Motor neuron (in vitro differentiated cells): ENCODE data around the gene CIDEB. TPM values are rescaled to one million over a fixed set of nuclear protein-coding genes. Genes with fewer than 3 reads are reported as not detected.
A peak's percentile ranks its signal among the peaks of the same experiment; 100 is the strongest.

ENCODE experiments used
- ATAC-seq, 8 experiments: fragments of 200-7000 bp; cut with Tn5 transposase; replicated peaks in 6 of 8; 2 replicates each; pipeline ENCODE4 v1.8.0; 2021; ENCODE audit warnings: mild to moderate bottlenecking in 8 of 8, moderate library complexity in 8 of 8
- H3K27ac ChIP-seq, 2 donors: fragments of 250-450 bp; sonication (Bioruptor Pico); 2 replicates each; pipeline ENCODE4 v1.9.0; 2021; ENCODE audit warnings: antibody characterized with exemption in 2 of 2, mild to moderate bottlenecking in 2 of 2, moderate library complexity in 1 of 2
- H3K4me1 ChIP-seq, 2 donors: fragments of 250-450 bp; sonication (Bioruptor Pico); replicated peaks in 1 of 2; 2 replicates each; pipeline ENCODE4 v1.6.1; 2021; ENCODE audit warnings: antibody characterized with exemption in 2 of 2, mild to moderate bottlenecking in 2 of 2, moderate library complexity in 1 of 2
- H3K4me3 ChIP-seq, 5 donors: fragments of 250-450 bp; sonication (Bioruptor Pico); 2 replicates each; pipeline ENCODE4 v1.9.0; 2021; ENCODE audit warnings: antibody characterized with exemption in 5 of 5, mild to moderate bottlenecking in 5 of 5, moderate library complexity in 4 of 5
- WGBS, 10 experiments: fragments of 450-650 bp; shearing (Covaris generic); methylation state at CpG; one replicate each; pipeline ENCODE4 v1.0.0; 2022; 5-methylcytosine and 5-hydroxymethylcytosine counted together
- in situ Hi-C, 9 experiments: fragments of 400-800 bp; cut with MboI; loops; one replicate each; pipeline ENCODE4 v1.15.0; 2021; ENCODE audit warnings: low sequenced_read_pairs in 9 of 9, low pct_unique_long_range_greater_than_20kb in 2 of 9; ENCODE audit not compliant: unreplicated experiment in 9 of 9
- total RNA-seq, 8 experiments: library from RNA; unstranded; fragments of 300-600 nt; gene quantifications; 2 replicates each; pipeline versions ENCODE4 v1.2.3 to v1.2.4, GENCODE V29; 2022

The CIDEB gene
- total RNA-seq, 8 experiments from 2014 or later = 0.32 to 1.6 (median 0.40) TPM; not detected in 5

DNA sequence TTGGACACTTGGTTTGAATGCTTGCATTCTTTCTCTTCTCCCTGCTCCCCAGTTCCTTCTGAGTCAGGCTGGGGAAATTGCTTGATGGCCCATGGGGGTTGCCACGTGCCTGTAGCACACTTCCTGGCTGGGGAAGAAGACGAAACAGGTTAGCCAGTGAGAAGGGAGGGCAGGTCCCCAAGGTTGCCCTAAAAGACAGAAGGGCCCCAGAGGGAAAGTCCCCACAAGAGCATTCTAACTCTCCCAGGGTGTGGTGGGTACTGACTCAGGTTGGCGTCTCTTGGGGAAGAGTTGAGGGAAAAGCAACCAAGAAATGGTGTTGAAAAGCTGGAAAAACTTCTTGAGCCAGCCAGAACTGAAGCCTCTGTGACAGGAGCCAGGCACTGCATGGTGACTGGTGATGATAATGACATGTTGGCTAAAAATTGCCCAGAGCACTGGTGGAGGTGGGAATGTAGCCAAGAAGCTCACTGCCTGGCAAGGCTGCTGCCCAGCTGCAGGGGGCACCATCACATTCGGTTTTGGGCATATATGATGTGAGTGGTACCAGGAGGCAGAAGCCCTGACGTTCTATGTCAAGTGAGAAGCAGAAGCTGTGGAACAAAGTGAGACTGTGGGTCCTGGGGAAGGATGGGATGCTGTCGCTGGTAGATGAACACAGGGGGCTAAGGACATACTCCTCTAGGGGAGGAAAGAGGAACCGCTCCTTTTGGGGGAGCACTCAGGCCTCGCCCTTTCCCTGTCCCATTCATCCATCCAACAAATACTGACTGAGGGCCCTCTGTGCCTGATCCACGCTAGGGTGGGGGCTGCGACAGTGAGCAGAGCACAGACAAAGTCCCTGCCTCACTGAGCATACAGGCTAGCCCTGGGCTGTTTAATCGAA is 28.2 kb downstream of the CIDEB start:
- Histone ChIP-seq H3K27ac (no peak overlapping the region), H3K4me3 (no peak overlapping the region), H3K4me1 (no peaks in the 10 kb centered on the region)
- in situ Hi-C loops = no loop called here
- WGBS, 10 experiments = 60 to 100% (median 76%) methylated on average over 1 to 6 of the region's 11 CpGs; no CpG with 5 or more reads in 4 of the 10 experiments
- peak in 2 of 8 experiments; percentile 3 to 59 for ATAC-seq

DNA sequence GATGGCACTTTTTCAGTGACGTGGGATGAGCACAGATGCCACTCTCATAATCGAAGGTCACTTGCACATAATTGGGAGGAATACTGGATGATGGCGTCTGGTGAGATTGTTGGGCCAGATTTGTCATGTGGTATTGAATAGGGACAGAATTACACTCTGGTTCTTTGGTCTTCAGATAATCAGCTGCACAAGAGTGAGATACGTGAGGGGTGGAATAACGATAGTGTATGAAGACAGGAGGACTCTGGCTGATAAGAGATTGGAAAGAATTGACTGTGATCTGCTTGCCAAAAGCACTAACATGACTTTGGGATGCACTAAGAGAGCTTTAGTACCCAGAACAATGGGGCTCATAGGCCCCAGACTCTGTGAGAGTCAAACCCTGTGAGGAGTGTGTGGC is 29.4 kb downstream of the CIDEB start:
- H3K4me3 ChIP-seq = no peak overlapping the region
- in situ Hi-C loops = no loop called here
- no peaks in the 10 kb centered on the region for H3K4me1 ChIP-seq
- 71 to 100% (median 91%) methylated on average over 1 to 5 of the region's 5 CpGs; no CpG with 5 or more reads in 2 of the 10 experiments for WGBS, 10 experiments
- no peak for ATAC-seq
- H3K27ac ChIP-seq = no peak overlapping the region

DNA sequence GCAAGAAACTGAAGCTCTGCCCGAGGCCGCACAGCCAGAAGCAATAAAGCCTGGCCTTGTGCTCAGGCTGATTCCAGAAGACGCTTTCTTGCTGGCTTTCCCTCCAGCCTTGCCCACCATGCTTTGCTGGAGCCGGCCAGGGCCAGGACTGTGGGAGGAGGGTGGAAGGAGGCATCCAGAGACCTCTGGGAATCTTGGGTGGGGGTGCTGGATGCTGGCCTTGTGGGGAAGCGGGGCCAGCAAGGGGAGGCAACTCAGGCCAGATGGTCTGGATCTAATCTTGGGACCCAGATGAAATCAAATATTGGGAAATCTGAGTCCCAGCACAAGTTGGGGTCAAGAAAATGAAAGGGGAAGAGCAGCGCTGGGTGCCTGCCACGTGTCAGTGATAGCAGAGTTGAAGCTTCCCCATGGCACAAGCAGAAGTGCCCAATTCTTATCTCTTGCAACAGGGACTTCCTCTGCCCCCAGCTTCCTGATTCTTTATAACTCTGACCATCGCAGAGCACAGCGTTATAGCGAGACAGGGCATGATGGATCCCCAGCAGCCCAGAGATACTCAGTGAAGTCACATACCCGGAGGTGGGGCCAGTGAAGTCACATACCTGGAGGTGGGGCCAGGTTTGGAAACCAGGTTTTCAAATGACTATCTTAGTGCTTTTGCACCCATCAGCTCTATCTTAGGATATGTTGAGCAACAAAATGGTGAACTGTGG is 30.0 kb downstream of the CIDEB start:
- in situ Hi-C loops = no loop called here
- Histone ChIP-seq H3K4me1 (no peaks in the 10 kb centered on the region), H3K4me3 (no peak overlapping the region), H3K27ac (no peak overlapping the region)
- no peak for ATAC-seq
- WGBS, 10 experiments = 45 to 92% (median 82%) methylated on average over 2 to 6 of the region's 11 CpGs; no CpG with 5 or more reads in 3 of the 10 experiments

DNA sequence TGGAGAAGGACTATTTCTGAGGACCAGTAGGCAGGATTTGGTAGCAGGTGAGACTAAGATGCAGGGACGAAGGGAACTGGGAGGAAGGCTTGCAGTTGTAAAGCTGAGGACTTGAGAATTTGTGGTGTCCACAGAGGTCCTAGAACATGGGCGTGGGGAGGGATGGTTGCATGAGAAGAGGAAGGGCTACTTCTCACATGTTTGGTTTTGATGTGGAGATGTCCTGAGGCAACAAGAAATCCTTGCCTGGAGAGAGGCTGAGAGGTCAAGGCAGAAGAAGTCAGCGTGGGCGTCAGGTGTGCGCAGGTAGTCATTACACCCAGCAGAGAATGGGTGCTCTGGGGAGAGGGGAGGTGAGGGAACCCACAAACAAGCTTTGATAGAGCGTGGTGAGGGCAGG is 30.7 kb downstream of the CIDEB start:
- Histone ChIP-seq H3K4me1 (no peaks in the 10 kb centered on the region), H3K27ac (no peak overlapping the region), H3K4me3 (no peak overlapping the region)
- no peak for ATAC-seq
- 60 to 100% (median 83%) methylated on average over 1 to 4 of the region's 6 CpGs; no CpG with 5 or more reads in 2 of the 10 experiments for WGBS, 10 experiments
- in situ Hi-C loops = no loop called here

DNA sequence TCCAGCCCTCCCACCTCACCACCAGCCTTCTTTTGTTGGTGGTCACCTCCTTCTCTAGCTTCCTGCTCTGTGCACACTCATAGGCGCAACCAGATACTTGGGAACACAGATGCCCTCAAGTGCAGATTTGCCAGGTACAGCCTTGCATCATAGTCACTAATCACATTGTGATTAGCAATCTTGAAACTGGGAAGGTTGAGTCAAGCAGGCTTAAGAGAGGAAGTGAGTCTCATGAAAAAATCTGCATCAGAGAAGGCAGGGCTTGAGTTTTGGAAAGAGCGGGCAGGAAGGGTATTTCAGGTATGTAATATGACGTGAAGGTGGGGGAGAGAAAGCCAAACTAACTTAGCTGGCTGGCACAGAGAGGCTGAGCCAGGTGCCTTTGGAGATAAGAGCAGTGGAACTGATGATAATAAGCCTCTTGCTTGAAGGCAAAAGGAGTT is 33.7 kb downstream of the CIDEB start:
- Histone ChIP-seq H3K4me3 (no peak overlapping the region), H3K27ac (no peak overlapping the region), H3K4me1 (peaks cover 0 to 2% of the 10 kb centered on the region in 2 donors)
- 55 to 100% (median 92%) methylated on average over 1 to 3 of the region's 3 CpGs; no CpG with 5 or more reads in 3 of the 10 experiments for WGBS, 10 experiments
- ATAC-seq = no peak
- in situ Hi-C loops = no loop called here

DNA sequence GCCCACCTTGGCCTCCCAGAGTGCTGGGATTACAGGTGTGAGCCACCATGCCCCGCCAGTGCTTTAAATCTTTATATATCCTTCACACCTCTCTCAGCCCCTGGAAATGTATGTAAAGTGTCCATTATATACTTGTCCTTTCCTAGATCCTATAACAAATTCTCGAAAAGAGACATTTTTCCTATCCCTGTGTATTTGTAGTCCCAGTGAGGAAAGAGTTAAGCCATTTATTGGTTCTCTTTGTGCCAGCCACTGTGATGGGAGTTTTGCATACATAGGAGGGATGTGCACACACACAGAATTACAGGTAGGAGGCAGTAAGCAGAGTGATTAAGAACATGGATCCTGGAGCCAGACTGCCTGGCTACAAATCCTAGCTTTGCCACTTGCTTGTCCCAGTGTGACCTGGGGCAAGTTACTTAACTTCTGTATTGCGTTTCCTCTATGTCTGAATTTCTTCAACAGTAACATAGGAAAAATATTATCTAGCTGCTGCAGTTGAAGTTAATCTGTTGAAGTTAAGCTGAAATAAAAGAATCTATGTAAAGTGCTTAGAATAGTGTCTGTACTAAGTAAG is 34.3 kb downstream of the CIDEB start:
- in situ Hi-C loops = no loop called here
- no peak overlapping the region for H3K27ac ChIP-seq
- no peak for ATAC-seq
- no peak overlapping the region for H3K4me3 ChIP-seq
- WGBS, 10 experiments = 80 to 100% (median 92%) methylated on average over 1 to 2 of the region's 3 CpGs; no CpG with 5 or more reads in 3 of the 10 experiments
- peaks cover 0 to 2% of the 10 kb centered on the region in 2 donors for H3K4me1 ChIP-seq

DNA sequence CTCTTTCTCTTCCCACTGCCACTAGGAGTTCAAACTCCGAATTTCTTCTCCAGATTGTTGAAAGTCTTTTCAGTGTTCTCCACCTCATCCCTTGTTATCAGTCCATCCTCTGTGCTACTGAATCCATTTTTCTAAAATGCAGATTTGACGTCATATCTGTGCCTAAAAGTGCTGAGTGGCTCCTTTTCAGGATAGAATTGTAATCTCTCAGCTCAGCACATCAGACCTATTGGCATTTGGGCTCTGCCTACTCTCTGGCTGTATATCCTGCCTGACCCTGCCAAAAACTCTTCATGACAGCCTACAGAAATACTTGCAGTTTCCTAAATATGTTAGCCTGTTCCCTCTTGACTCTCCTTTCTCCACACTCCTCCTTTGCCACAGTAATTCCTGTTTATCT is 35.3 kb downstream of the CIDEB start:
- 75 to 100% (median 85%) methylated on average over 1 to 2 of the region's 2 CpGs; no CpG with 5 or more reads in 1 of the 10 experiments for WGBS, 10 experiments
- Histone ChIP-seq H3K27ac (no peak overlapping the region), H3K4me3 (no peak overlapping the region), H3K4me1 (peaks cover 0 to 2% of the 10 kb centered on the region in 2 donors)
- in situ Hi-C loops = no loop called here
- no peak for ATAC-seq

DNA sequence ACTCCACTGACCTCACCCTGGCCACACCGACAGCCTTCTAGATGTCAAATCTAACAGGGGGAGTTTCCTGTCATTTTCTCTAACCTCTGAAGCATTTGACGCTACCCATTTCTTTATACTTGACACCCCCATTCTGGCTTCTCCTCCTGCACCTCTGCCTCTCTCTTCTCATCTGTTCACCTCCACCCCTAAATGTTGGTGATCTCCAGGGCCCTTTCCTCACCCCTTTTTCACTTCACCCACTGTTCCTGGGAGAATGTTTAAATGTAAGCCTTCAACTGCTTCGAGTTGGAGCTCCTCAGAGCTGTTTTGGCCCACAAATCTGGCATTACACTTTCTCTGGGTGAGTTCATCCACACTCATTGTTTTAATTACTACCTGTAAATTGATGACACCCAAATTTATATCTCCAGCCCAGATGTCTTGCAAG is 35.9 kb downstream of the CIDEB start:
- peak in 1 of 8 experiments; percentile 25 for ATAC-seq

DNA sequence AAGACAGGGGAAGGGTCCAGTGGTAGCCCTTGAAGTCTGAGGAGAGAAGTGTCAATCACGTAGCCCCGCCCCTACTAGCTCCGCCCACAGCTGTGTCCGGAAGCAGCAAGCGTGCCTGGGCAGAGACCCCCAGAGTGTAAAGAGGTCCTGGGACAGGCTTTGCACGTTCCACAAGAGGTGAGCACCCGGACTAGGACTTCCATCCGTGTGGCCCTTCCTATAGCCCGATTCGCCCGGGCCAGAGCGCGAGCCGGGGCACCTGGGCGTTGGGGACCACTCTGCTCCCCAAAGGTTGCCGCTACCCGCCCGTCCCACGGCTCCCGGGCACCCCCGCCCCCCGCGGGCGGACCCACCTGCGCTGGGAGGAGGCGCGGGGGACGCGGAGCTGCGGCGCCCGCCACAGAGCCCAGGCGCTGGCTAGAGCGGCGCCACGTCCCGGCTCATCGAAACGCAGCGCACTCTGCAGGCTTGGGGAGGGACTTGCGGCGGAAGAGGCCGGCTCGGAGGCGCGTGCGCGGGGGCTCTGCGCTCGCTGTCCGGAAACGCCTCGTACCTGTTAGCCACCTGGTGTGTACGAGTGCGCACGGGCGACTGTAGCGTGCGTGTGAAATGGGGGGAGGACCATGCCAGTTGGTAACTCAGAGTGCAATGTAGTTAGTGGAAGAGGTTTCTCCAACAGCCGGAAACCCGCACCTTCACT is 36.5 kb downstream of the CIDEB start, which contains the start of gene RABGGTA:
Gene RABGGTA (minus strand): TSS at position 464 of the 700 bp plus-strand sequence. CDS start 482 bp downstream, outside the sequence.
- peaks cover 0 to 2% of the 10 kb centered on the region in 2 donors for H3K4me1 ChIP-seq
- peak; percentile 94 to 98 (median 96) for ATAC-seq
- H3K27ac ChIP-seq = peak within 1 kb of the TSS; percentile 95
- 0 to 30% (median 0%) methylated on average over 1 to 2 of the region's 61 CpGs; no CpG with 5 or more reads in 7 of the 10 experiments for WGBS, 10 experiments
- peak within 1 kb of the TSS; percentile 74 to 95 (median 92) for H3K4me3 ChIP-seq
- in situ Hi-C loops = no loop called here

More for the DNA sequence above, 35.9 kb downstream of the CIDEB start:
- in situ Hi-C loops = no loop called here
- H3K27ac ChIP-seq = peak overlapping the region in 1 of 2 donors; percentile 95
- 0 to 14% (median 3%) methylated on average over 1 to 2 of the region's 3 CpGs; no CpG with 5 or more reads in 2 of the 10 experiments for WGBS, 10 experiments
- peak overlapping the region; percentile 74 to 95 (median 92) for H3K4me3 ChIP-seq
- H3K4me1 ChIP-seq = peaks cover 0 to 2% of the 10 kb centered on the region in 2 donors

DNA sequence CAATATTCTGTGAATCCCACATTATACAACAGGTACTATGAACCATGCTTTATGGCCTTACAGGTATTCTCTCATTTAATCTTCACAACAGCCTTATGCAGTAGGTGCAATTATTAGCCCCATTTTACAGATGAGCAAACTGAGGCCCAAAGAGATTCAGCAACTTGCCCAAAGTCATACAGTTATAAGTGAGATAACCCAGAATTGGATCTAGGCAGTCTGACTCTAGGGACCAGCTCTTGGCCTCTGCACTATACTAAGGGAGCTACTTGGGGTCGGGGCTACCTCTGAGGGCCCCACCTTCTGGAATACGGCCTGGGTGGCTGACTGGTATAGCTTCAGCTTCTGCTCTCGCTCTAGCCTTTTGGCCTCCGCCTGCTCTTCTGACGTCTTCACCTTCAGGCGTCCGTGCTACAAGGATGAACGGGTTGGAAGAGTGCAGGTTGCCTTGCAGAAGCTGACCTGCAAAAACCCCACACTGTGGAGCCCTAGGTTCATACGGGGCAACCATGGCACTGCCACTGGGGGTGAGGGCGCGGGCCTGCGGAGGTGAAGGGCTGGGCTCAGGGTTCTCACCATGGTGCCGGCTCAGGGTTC is 37.1 kb downstream of the CIDEB start:
- Histone ChIP-seq H3K27ac (peak overlapping the region; percentile 95), H3K4me3 (peak overlapping the region; percentile 74 to 95 (median 92)), H3K4me1 (peaks cover 0 to 2% of the 10 kb centered on the region in 2 donors)
- in situ Hi-C loops = no loop called here
- 0 to 50% (median 38%) methylated on average over 2 to 3 of the region's 13 CpGs; no CpG with 5 or more reads in 4 of the 10 experiments for WGBS, 10 experiments
- no peak for ATAC-seq

DNA sequence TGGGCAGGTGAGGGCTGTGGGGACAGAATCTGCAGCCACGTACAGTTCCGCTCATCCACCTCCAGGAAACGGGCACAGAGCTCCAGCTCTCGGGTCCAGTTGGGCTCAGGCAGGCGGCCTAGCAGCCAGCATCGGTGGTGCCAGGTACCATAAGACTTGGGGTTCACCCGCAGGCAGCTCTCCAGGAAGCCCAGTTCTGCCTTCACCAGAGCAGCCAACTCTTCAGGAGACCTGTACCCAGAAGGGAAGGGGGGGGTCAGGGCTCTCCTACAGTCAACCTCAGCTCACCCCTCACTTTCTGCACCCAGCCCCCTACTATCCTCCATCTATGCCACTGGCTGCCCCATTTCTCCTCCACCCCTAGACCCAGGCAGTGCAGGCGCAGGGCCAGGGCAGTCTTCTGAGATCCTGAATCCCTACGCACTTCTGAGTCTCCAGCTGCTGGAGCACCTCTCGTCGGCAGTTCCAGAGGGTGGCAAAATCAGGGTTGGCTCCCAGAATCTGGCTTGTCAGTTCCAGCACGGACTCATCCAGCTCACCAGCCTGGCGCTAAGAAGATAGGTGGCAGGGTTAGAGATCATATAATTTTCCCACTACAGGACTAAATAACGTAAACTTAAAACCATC is 37.8 kb downstream of the CIDEB start:
- Histone ChIP-seq H3K4me3 (no peak overlapping the region), H3K4me1 (peaks cover 0 to 2% of the 10 kb centered on the region in 2 donors), H3K27ac (no peak overlapping the region)
- 76 to 100% (median 100%) methylated on average over 1 to 3 of the region's 14 CpGs; no CpG with 5 or more reads in 1 of the 10 experiments for WGBS, 10 experiments
- in situ Hi-C loops = no loop called here
- no peak for ATAC-seq
